HepG2 (cell line): ENCODE results near the gene C5orf47. TPM values are rescaled to one million over a fixed set of nuclear protein-coding genes. Genes with fewer than 3 reads are reported as not detected.

Experiments
- ATAC-seq: fragments of 200-7000 bp; cut with Tn5 transposase; 3 replicates; pipeline ENCODE4 v1.9.1; 2020; ENCODE audit warnings: mild to moderate bottlenecking, moderate library complexity
- BruUV-seq: library from RNA; stranded (reverse); fragments of 400-500 nt; replicated peaks from 2 replicates; lab custom pipeline; 2021; lab: Mats Ljungman, UMichigan
- CTCF ChIA-PET: fragments of 300-600 bp; formaldehyde crosslinking; extraction: SDS; loops from one replicate; lab custom pipeline; 2021; ENCODE audit warnings: low total read pairs, inconsistent platforms, low intra/inter-chr PET ratio; lab: Yijun Ruan, JAX
- POLR2A ChIA-PET: fragments of 350-600 bp; sonication (Branson Sonifier 250); formaldehyde crosslinking; loops from one replicate; lab custom pipeline; 2020; ENCODE audit warnings: antibody characterized with exemption, inconsistent platforms; lab: Yijun Ruan, JAX
- DNase-seq: peaks from one replicate; pipeline ENCODE4 v3.0.0-alpha.2; 2015; ENCODE audit warnings: low spot score
- FAIRE-seq: peaks from 3 replicates; lab custom pipeline; 2011; peaks lifted over from hg19 to GRCh38; lab: Jason Lieb, UNC
- H2AFZ ChIP-seq: one replicate; pipeline ENCODE4 v1.6.1; 2011; ENCODE audit warnings: low read length, inconsistent platforms
- H3K27ac ChIP-seq: fragments of 300-600 bp; 3 replicates; pipeline ENCODE4 v1.8.0; 2011; ENCODE audit warnings: mixed run types, mild to moderate bottlenecking, mixed read lengths, low read length, inconsistent platforms; ENCODE audit not compliant: insufficient read depth; ENCODE audit errors: extremely low read length
- H3K27me3 ChIP-seq, 2 experiments: fragments of 200-600 bp in 1 of 2; 2 replicates in 1 of 2; 3 replicates in 1 of 2; pipeline versions ENCODE4 v1.6.0 to v1.8.0; 2011; ENCODE audit warnings: low read length in 2 of 2, mild to moderate bottlenecking in 2 of 2, moderate library complexity in 2 of 2, inconsistent platforms in 1 of 2; ENCODE audit not compliant: insufficient read depth in 2 of 2, control insufficient read depth in 1 of 2
- H3K36me3 ChIP-seq, 2 experiments: fragments of 200-600 bp in 1 of 2; replicated peaks in 1 of 2; 2 replicates in 1 of 2; 3 replicates in 1 of 2; pipeline versions ENCODE4 v1.5.1 to v1.8.0; 2011; ENCODE audit warnings: low read length in 2 of 2, inconsistent platforms in 1 of 2; ENCODE audit not compliant: insufficient read depth in 2 of 2, control insufficient read depth in 1 of 2
- H3K4me1 ChIP-seq: 2 replicates; pipeline ENCODE4 v1.5.1; 2012; ENCODE audit warnings: low read length, inconsistent platforms; ENCODE audit not compliant: insufficient read depth
- H3K4me2 ChIP-seq: 2 replicates; pipeline ENCODE4 v1.6.0; 2011; ENCODE audit warnings: low read depth, low read length, inconsistent platforms
- H3K4me3 ChIP-seq, 3 experiments: fragments of 200-600 bp in 1 of 3; sonication (generic), shearing (Covaris generic) in 1 of 3; replicated peaks in 1 of 3; 2 replicates each; pipeline ENCODE4 v1.5.1; 2011 to 2016; ENCODE audit warnings: low read length in 3 of 3, inconsistent platforms in 2 of 3, low read depth in 2 of 3, mild to moderate bottlenecking in 2 of 3, control low read depth in 1 of 3, mixed read lengths in 1 of 3; ENCODE audit not compliant: insufficient read depth in 1 of 3
- H3K79me2 ChIP-seq: one replicate; pipeline ENCODE4 v1.6.1; 2011; ENCODE audit warnings: low read length, inconsistent platforms; ENCODE audit not compliant: insufficient read depth
- H3K9ac ChIP-seq: 2 replicates; pipeline ENCODE4 v1.6.0; 2011; ENCODE audit warnings: mild to moderate bottlenecking, low read depth, low read length, inconsistent platforms; ENCODE audit not compliant: insufficient read depth
- H3K9me3 ChIP-seq: 2 replicates; pipeline ENCODE4 v1.5.1; 2012; ENCODE audit warnings: mild to moderate bottlenecking, low read length
- H4K20me1 ChIP-seq: 2 replicates; pipeline ENCODE4 v1.6.0; 2011; ENCODE audit warnings: inconsistent platforms, mild to moderate bottlenecking, low read length, moderate library complexity; ENCODE audit not compliant: insufficient read depth
- ATF7-NPFF ChIP-seq: sonication (generic); formaldehyde crosslinking; IDR thresholded peaks from 2 replicates; pipeline ENCODE4 v1.8.1; 2023; ENCODE audit warnings: mild to moderate bottlenecking, low read depth, missing genetic modification reagents, moderate library complexity
- DNMT3B ChIP-seq: conservative IDR thresholded peaks from 2 replicates; pipeline ENCODE4 v1.6.1; 2016; ENCODE audit warnings: missing biosample characterization, control low read depth
- GATA4 ChIP-seq: sonication (generic); IDR thresholded peaks from 2 replicates; pipeline ENCODE4 v1.6.1; 2016; ENCODE audit warnings: antibody characterized with exemption, low read depth, borderline replicate concordance
- KLF6 ChIP-seq: IDR thresholded peaks from 2 replicates; pipeline ENCODE4 v1.8.0; 2016; ENCODE audit warnings: missing biosample characterization, missing genetic modification reagents
- MAZ ChIP-seq, 2 experiments: sonication (generic) in 1 of 2; formaldehyde crosslinking in 1 of 2; IDR thresholded peaks; 2 replicates each; pipeline versions ENCODE4 v1.5.0 to v1.6.1; 2012 to 2020; ENCODE audit warnings: low read depth in 2 of 2, mild to moderate bottlenecking in 2 of 2, borderline replicate concordance in 1 of 2, improper control_type of control experiment in 1 of 2, low read length in 1 of 2, missing genetic modification reagents in 1 of 2, moderate library complexity in 1 of 2
- SRSF1 ChIP-seq: fragments of 200-400 bp; formaldehyde crosslinking; optimal IDR thresholded peaks from 2 replicates; pipeline ENCODE3; 2017; ENCODE audit warnings: mild to moderate bottlenecking, low read depth, low read length, moderate library complexity
- TFAP4 ChIP-seq: sonication (generic); IDR thresholded peaks from 2 replicates; pipeline ENCODE4 v1.6.1; 2016; ENCODE audit warnings: low read depth, borderline replicate concordance
- XBP1 ChIP-seq: sonication (generic); formaldehyde crosslinking; IDR thresholded peaks from 2 replicates; pipeline ENCODE4 v1.5.0; 2020; ENCODE audit warnings: missing genetic modification reagents
- ZFX ChIP-seq: sonication (generic); formaldehyde crosslinking; IDR thresholded peaks from 2 replicates; pipeline ENCODE4 v1.4.0; 2020; ENCODE audit warnings: mild to moderate bottlenecking, low read depth, missing genetic modification reagents, moderate library complexity
- ZNF317 ChIP-seq: sonication (generic); formaldehyde crosslinking; IDR thresholded peaks from 2 replicates; pipeline ENCODE4 v1.5.0; 2020; ENCODE audit warnings: mild to moderate bottlenecking, missing genetic modification reagents
- ZNF335 ChIP-seq: sonication (generic); formaldehyde crosslinking; IDR thresholded peaks from 2 replicates; pipeline ENCODE4 v1.4.0; 2020; ENCODE audit warnings: missing genetic modification reagents
- ZNF501 ChIP-seq: sonication (generic); formaldehyde crosslinking; IDR thresholded peaks from 2 replicates; pipeline ENCODE4 v1.5.1; 2020; ENCODE audit warnings: mild to moderate bottlenecking, moderate library complexity, missing genetic modification reagents
- WGBS: methylation state at CpG from one replicate; pipeline ENCODE4 v1.1.6; 2017; ENCODE audit warnings: low lambda C conversion rate; 5-methylcytosine and 5-hydroxymethylcytosine counted together
- in situ Hi-C: cut with HindIII; loops from 2 replicates; pipeline ENCODE4 v1.10.0; 2017; ENCODE audit warnings: low pct_unique_long_range_greater_than_20kb; ENCODE audit not compliant: extremely low pct_ligation_motif_present
- intact Hi-C: fragments of 100-400 bp; cut with micrococcal nuclease; formaldehyde crosslinking; loops from one replicate; pipeline ENCODE4 v1.10.0; 2022; ENCODE audit not compliant: unreplicated experiment
- polyA plus RNA-seq, 8 experiments: library from polyadenylated mRNA; depleted of rRNA in 3 of 8; stranded (reverse) in 7 of 8; unstranded in 1 of 8; fragments of >200 nt; fragmentation: Illumina TruSeq in 4 of 8; extraction: Trizol in 4 of 8; gene quantifications; 2 replicates each; pipeline versions ENCODE4 v1.2.1 to v1.2.3, GENCODE V29; 2011 to 2016; ENCODE audit warnings: low read depth in 4 of 8, missing spikeins in 1 of 8, mixed read lengths in 1 of 8; ENCODE audit not compliant: insufficient read depth in 1 of 8
- total RNA-seq, 5 experiments: library from RNA; depleted of rRNA; stranded (reverse); fragments of >200 nt; fragmentation: Illumina TruSeq; extraction: Trizol; gene quantifications; 2 replicates each; pipeline ENCODE4 v1.2.3, GENCODE V29; 2016; ENCODE audit warnings: low read depth in 1 of 5
- TF ChIP-seq, protein P1 (sequence below): sonication (generic); formaldehyde crosslinking; IDR thresholded peaks from 2 replicates; pipeline ENCODE4 v1.4.0; 2020; ENCODE audit warnings: missing genetic modification reagents
- TF ChIP-seq, protein P2 (sequence below): sonication (generic); formaldehyde crosslinking; IDR thresholded peaks from 2 replicates; pipeline ENCODE4 v1.5.1; 2020; ENCODE audit warnings: mild to moderate bottlenecking, missing genetic modification reagents, moderate library complexity

The C5orf47 gene
- total and polyA plus RNA-seq, 2 of the 13 experiments (the other 11 are each of a cell fraction or from before 2014, with no cell fraction given), result not detected

GRCh38 chr5:173973616-173973969, 15.4 kb upstream of the C5orf47 start:
- in situ Hi-C loops (loop anchor here (5.0 to 25.0 kb wide), 3 partner anchors 81 to 356 kb away; partner anchors contain the start of gene BOD1), intact Hi-C loops (loop anchor here (1.0 kb wide), 4 partner anchors 82 to 354 kb away; no protein-coding TSS in a partner anchor)
- Histone ChIP-seq H3K4me1 (peaks cover 67% of the 10 kb centered on the region), H3K27ac (no peak overlapping the region), H3K36me3 (no peaks in the 10 kb centered on the region), H4K20me1 (no peaks in the 10 kb centered on the region), H3K9me3 (no peaks in the 10 kb centered on the region), H3K4me3 (peak overlapping the region; percentile 65 to 74 (median 65)), H3K79me2 (no peaks in the 10 kb centered on the region), H3K9ac (peak overlapping the region; percentile 62), H2AFZ (peak overlapping the region; percentile 61), H3K27me3 (no peaks in the 10 kb centered on the region), H3K4me2 (peak overlapping the region; percentile 94)
- ATAC-seq (peak; percentile 46), FAIRE-seq (no peak), DNase-seq (no peak)
- BruUV-seq, result no TSS peak
- ChIA-PET POLR2A (interaction anchor here (0.7 to 2.6 kb wide), 9 partner anchors 41 to 358 kb away, joined by 4 to 13 read pairs (median 6); partner anchors contain the start of gene CPEB4), CTCF (interaction anchor here (1.1 to 2.1 kb wide), 2 partner anchors 80 to 354 kb away, joined by 3 to 23 read pairs; no protein-coding TSS in a partner anchor)
- 23% methylated on average over 10 of the region's 13 CpGs for WGBS
- TF ChIP-seq ZNF501 (CRISPR knock-in tag) (peak; percentile 7; the same call in 1 of the 2 replicates), DNMT3B (CRISPR knock-in tag) (0 out of 2 replicates have a peak, but pooled peaks have one; percentile 50), SRSF1 (no peak), ATF7-NPFF (no peak), ZNF317 (0 out of 2 replicates have a peak, but pooled peaks have one; percentile 14), MAZ (IDR thresholded peaks at IDR 0.05; ENCODE audit: borderline replicate concordance, low read depth, low read length) (no peak), MAZ (CRISPR knock-in tag; IDR thresholded peaks at IDR 0.05; ENCODE audit: low read depth) (peak; percentile 14; the same call in 1 of the 2 replicates), KLF6 (CRISPR knock-in tag) (0 out of 2 replicates have a peak, but pooled peaks have one; percentile 7), ZNF335 (CRISPR knock-in tag) (no peak), GATA4 (no peak), ZFX (CRISPR knock-in tag) (0 out of 2 replicates have a peak, but pooled peaks have one; percentile 32), TFAP4 (no peak), XBP1 (CRISPR knock-in tag) (no peak)
- TF ChIP-seq, protein P1, sequence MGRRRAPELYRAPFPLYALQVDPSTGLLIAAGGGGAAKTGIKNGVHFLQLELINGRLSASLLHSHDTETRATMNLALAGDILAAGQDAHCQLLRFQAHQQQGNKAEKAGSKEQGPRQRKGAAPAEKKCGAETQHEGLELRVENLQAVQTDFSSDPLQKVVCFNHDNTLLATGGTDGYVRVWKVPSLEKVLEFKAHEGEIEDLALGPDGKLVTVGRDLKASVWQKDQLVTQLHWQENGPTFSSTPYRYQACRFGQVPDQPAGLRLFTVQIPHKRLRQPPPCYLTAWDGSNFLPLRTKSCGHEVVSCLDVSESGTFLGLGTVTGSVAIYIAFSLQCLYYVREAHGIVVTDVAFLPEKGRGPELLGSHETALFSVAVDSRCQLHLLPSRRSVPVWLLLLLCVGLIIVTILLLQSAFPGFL (CRISPR knock-in tag), result no peak
- TF ChIP-seq, protein P2, sequence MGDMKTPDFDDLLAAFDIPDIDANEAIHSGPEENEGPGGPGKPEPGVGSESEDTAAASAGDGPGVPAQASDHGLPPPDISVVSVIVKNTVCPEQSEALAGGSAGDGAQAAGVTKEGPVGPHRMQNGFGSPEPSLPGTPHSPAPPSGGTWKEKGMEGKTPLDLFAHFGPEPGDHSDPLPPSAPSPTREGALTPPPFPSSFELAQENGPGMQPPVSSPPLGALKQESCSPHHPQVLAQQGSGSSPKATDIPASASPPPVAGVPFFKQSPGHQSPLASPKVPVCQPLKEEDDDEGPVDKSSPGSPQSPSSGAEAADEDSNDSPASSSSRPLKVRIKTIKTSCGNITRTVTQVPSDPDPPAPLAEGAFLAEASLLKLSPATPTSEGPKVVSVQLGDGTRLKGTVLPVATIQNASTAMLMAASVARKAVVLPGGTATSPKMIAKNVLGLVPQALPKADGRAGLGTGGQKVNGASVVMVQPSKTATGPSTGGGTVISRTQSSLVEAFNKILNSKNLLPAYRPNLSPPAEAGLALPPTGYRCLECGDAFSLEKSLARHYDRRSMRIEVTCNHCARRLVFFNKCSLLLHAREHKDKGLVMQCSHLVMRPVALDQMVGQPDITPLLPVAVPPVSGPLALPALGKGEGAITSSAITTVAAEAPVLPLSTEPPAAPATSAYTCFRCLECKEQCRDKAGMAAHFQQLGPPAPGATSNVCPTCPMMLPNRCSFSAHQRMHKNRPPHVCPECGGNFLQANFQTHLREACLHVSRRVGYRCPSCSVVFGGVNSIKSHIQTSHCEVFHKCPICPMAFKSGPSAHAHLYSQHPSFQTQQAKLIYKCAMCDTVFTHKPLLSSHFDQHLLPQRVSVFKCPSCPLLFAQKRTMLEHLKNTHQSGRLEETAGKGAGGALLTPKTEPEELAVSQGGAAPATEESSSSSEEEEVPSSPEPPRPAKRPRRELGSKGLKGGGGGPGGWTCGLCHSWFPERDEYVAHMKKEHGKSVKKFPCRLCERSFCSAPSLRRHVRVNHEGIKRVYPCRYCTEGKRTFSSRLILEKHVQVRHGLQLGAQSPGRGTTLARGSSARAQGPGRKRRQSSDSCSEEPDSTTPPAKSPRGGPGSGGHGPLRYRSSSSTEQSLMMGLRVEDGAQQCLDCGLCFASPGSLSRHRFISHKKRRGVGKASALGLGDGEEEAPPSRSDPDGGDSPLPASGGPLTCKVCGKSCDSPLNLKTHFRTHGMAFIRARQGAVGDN (CRISPR knock-in tag), result peak; percentile 66; the same call in 1 of the 2 replicates
